Upper lobe of left lung (tissue), 4 donors: Measurements from ENCODE around the gene TBATA.

Experiments
- POLR2AphosphoS5 ChIP-seq, 2 donors: sonication (generic); formaldehyde crosslinking; IDR thresholded peaks; one replicate each; pipeline ENCODE4 v1.5.1; 2017; ENCODE audit warnings: antibody characterized with exemption in 2 of 2
- TF ChIP-seq, protein P1 (sequence below), 6 experiments: fragments of 450-650 bp in 4 of 6; fragments of 200-600 bp in 2 of 6; sonication (generic) in 2 of 6; IDR thresholded peaks; one replicate each; pipeline ENCODE4 v1.5.1; 2016 to 2019; ENCODE audit warnings: antibody characterized with exemption in 6 of 6

- TF ChIP-seq, protein P1, sequence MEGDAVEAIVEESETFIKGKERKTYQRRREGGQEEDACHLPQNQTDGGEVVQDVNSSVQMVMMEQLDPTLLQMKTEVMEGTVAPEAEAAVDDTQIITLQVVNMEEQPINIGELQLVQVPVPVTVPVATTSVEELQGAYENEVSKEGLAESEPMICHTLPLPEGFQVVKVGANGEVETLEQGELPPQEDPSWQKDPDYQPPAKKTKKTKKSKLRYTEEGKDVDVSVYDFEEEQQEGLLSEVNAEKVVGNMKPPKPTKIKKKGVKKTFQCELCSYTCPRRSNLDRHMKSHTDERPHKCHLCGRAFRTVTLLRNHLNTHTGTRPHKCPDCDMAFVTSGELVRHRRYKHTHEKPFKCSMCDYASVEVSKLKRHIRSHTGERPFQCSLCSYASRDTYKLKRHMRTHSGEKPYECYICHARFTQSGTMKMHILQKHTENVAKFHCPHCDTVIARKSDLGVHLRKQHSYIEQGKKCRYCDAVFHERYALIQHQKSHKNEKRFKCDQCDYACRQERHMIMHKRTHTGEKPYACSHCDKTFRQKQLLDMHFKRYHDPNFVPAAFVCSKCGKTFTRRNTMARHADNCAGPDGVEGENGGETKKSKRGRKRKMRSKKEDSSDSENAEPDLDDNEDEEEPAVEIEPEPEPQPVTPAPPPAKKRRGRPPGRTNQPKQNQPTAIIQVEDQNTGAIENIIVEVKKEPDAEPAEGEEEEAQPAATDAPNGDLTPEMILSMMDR (IDR thresholded peaks at IDR 0.05): no peak
- TF ChIP-seq POLR2AphosphoS5 (IDR thresholded peaks at IDR 0.05): no peak
Measured at GRCh38 chr10:70750156-70750703, 34.9 kb downstream of the TBATA start.
